Left ventricle myocardium inferior (tissue), 1 donor: ENCODE measurements around the gene CTNNBL1. TPM values are rescaled to one million over a fixed set of nuclear protein-coding genes. Genes with fewer than 3 reads are reported as not detected.

Source experiments
- DNase-seq: peaks from one replicate; pipeline ENCODE4 v3.0.0-alpha.2; 2020
- H3K27ac ChIP-seq: fragments of 200-600 bp; replicated peaks from 2 replicates; pipeline ENCODE4 v1.8.0; 2021
- H3K27me3 ChIP-seq: fragments of 200-600 bp; 2 replicates; pipeline ENCODE4 v1.8.0; 2021; ENCODE audit warnings: low read depth
- H3K36me3 ChIP-seq: fragments of 200-600 bp; 2 replicates; pipeline ENCODE4 v1.8.0; 2021
- H3K4me1 ChIP-seq: fragments of 200-600 bp; 2 replicates; pipeline ENCODE4 v1.8.0; 2021
- H3K4me3 ChIP-seq: fragments of 200-600 bp; 2 replicates; pipeline ENCODE4 v1.8.0; 2021; ENCODE audit warnings: mild to moderate bottlenecking, moderate library complexity
- H3K9me3 ChIP-seq: fragments of 200-600 bp; replicated peaks from 2 replicates; pipeline ENCODE4 v1.8.0; 2021
- intact Hi-C: fragments of 100-400 bp; cut with micrococcal nuclease; formaldehyde crosslinking; loops from one replicate; pipeline ENCODE4 v1.11.0; 2022
- total RNA-seq: library from RNA; stranded (reverse); fragmentation: NEBNext Ultra II Directional; extraction: Animal tissue kit (Norgen Biotek cat#: 25700); gene quantifications from one replicate; pipeline ENCODE4 v1.2.1, GENCODE V29; 2021
- TF ChIP-seq, protein P1 (sequence below): fragments of 200-600 bp; IDR thresholded peaks from 2 replicates; pipeline ENCODE4 v1.8.0; 2021; ENCODE audit warnings: antibody characterized with exemption, mild to moderate bottlenecking, borderline replicate concordance
- donor health status: DM: no; HTN: yes; CAD: no; lungs with severe emphysema.

Gene CTNNBL1
- total RNA-seq, 1 donor from 2014 or later: 58.8 TPM

DNA sequence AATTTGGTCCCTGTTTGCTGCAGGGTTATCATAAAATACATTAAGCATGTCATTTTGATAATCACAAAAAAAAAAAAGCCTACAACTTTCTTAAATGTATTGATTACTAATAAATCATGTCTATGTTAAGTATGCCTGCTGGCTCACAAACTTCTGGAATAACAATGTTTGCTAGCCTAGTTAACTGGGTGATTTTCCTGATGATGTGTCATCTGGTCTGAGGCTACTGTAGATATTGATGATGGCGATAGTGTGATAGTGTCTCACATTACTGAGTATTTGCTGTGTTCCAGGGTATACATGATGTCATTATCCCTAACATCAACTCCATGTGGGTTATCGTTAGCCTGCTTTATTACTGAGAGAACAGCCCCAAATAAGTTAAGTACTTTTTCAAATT, 122.9 kb downstream of the CTNNBL1 start:
- no peak for DNase-seq
- TF ChIP-seq, protein P1, sequence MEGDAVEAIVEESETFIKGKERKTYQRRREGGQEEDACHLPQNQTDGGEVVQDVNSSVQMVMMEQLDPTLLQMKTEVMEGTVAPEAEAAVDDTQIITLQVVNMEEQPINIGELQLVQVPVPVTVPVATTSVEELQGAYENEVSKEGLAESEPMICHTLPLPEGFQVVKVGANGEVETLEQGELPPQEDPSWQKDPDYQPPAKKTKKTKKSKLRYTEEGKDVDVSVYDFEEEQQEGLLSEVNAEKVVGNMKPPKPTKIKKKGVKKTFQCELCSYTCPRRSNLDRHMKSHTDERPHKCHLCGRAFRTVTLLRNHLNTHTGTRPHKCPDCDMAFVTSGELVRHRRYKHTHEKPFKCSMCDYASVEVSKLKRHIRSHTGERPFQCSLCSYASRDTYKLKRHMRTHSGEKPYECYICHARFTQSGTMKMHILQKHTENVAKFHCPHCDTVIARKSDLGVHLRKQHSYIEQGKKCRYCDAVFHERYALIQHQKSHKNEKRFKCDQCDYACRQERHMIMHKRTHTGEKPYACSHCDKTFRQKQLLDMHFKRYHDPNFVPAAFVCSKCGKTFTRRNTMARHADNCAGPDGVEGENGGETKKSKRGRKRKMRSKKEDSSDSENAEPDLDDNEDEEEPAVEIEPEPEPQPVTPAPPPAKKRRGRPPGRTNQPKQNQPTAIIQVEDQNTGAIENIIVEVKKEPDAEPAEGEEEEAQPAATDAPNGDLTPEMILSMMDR: no peak
- peaks cover 6% of the 10 kb centered on the region for H3K36me3 ChIP-seq
- no peaks in the 10 kb centered on the region for H3K27me3 ChIP-seq
- intact Hi-C loops: no loop called here
- H3K4me1 ChIP-seq: no peaks in the 10 kb centered on the region
- no peaks in the 10 kb centered on the region for H3K9me3 ChIP-seq
- no peak overlapping the region for H3K4me3 ChIP-seq
- H3K27ac ChIP-seq: no peak overlapping the region

DNA sequence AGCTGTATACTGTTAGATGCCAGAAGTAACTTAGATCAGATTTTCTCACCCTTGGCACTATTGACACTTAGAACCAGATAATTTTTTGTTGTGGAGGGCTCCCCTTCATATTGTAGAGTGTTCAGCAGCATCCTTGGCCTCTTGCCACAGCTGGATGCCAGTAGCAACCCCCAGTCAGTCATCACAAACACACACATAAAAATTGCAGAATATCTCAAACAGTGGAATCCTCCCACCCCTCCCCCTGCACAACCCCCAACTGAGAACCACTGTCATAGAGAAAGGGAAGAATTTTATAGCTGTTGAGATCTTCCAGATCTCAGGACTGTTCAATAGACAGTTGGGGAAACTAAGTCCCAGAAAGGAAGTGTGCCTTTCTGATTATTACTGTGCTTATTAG, 127.9 kb downstream of the CTNNBL1 start:
- H3K27me3 ChIP-seq: no peaks in the 10 kb centered on the region
- peaks cover 6% of the 10 kb centered on the region for H3K36me3 ChIP-seq
- H3K27ac ChIP-seq: no peak overlapping the region
- no peaks in the 10 kb centered on the region for H3K4me1 ChIP-seq
- TF ChIP-seq, protein P1: no peak
- H3K4me3 ChIP-seq: no peak overlapping the region
- no peaks in the 10 kb centered on the region for H3K9me3 ChIP-seq
- no peak for DNase-seq
- intact Hi-C loops: no loop called here

DNA sequence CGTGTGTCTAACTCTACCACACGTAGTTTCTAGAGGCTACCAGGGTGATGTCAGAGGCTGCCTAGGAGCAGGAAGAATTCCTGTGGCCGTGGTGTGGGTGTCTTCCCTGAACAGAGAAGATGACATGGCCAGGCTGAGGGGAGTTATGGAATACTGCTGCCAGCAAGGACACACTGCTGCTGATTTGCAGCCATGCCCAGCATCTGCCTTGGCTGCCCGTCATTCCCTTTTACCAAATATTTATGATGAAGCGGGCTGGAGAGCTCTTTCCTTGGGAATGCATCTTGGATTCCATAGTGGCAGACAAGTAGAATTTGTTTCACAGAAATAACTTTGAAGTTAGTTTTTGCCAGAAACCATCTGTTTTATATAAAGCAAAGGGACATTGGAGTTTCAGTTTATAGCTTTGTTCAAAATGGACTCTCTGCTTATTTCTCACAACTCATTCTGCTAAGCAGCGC, 128.3 kb downstream of the CTNNBL1 start:
- Histone ChIP-seq H3K4me3 (no peak overlapping the region), H3K27ac (no peak overlapping the region)

DNA sequence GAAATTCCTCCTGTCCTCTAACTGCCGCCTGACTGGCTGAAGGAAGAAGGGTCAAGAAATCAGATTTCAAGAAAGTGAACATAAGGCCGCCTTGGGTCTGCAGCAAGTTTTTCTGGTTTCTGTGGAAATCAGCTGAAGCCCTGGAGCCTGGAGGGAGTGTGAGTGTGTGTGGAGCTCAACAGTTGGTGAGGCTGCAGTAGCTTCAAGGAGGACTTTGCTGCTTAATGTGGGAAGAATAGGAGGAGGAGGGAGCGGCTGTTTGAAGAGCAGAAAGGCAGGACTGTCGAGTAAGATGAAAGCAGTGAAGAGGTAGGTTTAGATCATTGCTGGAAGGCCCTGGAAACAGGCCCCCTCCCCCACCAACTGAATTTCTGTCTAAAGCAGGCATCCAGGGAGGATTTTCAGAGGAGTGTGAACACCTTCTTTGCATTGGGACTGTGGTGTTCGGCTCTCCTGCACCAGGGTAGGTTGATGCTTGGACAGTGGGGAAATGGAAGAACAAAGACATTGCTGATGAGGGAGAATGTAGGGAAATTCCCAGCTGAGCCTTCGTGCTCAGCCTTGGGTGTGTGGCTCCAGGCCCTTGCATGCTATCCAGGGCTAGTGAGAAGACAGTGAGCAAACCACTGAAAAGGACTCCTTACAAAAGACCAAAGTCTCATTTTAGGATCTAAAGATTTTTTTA, 129.6 kb downstream of the CTNNBL1 start:
- Histone ChIP-seq H3K9me3 (no peaks in the 10 kb centered on the region), H3K36me3 (peaks cover 6% of the 10 kb centered on the region), H3K4me3 (no peak overlapping the region), H3K27ac (no peak overlapping the region), H3K4me1 (no peaks in the 10 kb centered on the region), H3K27me3 (no peaks in the 10 kb centered on the region)
- DNase-seq: no peak
- TF ChIP-seq, protein P1: no peak
- intact Hi-C loops: no loop called here

More for the DNA sequence above, 128.3 kb downstream of the CTNNBL1 start:
- Histone ChIP-seq H3K27me3 (no peaks in the 10 kb centered on the region), H3K36me3 (peaks cover 6% of the 10 kb centered on the region), H3K9me3 (no peaks in the 10 kb centered on the region), H3K4me1 (no peaks in the 10 kb centered on the region)
- intact Hi-C loops: no loop called here
- DNase-seq: no peak
- TF ChIP-seq, protein P1: no peak

DNA sequence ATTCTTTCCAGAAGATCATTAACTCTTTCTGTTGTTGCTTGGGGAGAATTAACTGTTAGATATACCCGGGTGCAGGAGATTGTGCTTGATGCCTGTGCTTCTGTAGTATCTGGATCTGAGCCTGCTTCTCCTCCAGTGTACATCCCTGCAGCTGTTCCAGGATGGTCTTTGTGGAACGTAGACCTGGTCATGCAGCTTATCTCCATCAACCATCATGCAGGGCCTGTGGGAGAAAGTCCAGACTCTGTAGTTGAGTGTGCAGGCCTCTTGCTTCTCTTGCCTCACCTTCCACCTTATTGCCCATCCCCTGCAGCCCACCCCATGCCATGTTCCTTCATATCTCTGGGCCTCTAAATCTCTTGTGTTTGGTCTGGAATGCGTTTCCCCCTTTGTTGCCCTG, 133.8 kb downstream of the CTNNBL1 start:
- Histone ChIP-seq H3K27ac (no peak overlapping the region), H3K27me3 (no peaks in the 10 kb centered on the region), H3K4me1 (no peaks in the 10 kb centered on the region), H3K4me3 (no peak overlapping the region), H3K36me3 (no peaks in the 10 kb centered on the region), H3K9me3 (no peaks in the 10 kb centered on the region)
- no peak for DNase-seq
- TF ChIP-seq, protein P1: no peak
- intact Hi-C loops: no loop called here
